Left kidney (tissue), 2 donors: ENCODE results near the gene PFDN4. TPM values are rescaled to one million over a fixed set of nuclear protein-coding genes. Genes with fewer than 3 reads are reported as not detected.

Experiments used
- DNase-seq: peaks from one replicate; pipeline ENCODE4 v3.0.0-alpha.2; 2013
- polyA plus RNA-seq: library from polyadenylated mRNA; unstranded; fragments of 120-200 nt; gene quantifications from one replicate; pipeline ENCODE4 v1.2.1, GENCODE V29; 2013; ENCODE audit not compliant: insufficient read length

Gene PFDN4
- polyA plus RNA-seq, 1 donor: 67.1 TPM

DNA sequence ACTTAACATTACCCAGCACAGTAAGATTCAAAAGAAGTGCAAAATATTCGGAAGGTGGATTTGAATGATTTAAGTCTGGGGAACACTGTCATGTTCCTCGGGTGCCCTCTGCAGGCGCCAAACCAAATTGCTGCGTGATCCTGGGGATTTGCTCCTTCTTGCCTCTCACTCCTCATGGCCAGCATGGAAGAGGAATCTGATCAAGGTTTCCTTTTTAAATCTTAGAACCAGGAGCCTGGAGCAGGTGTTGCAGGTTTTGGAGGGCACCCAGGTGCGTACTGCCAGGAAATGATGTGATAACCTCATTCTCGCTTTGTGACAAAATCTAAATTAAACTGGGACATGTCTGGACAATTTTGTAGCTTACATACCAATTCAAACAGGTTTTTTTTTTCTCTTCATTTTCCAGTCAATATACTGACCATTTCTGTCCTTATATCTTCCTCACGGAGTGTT lies 8.1 kb upstream of the PFDN4 start:
- DNase-seq: peak; percentile 77

GRCh38 chr20:54200487-54201267 lies 7.2 kb upstream of the PFDN4 start:
- no peak for DNase-seq

- DNase-seq: no peak
Measured at GRCh38 chr20:54201268-54201846, 6.5 kb upstream of the PFDN4 start.

GRCh38 chr20:54203281-54203680 lies 4.6 kb upstream of the PFDN4 start:
- DNase-seq: no peak

DNA sequence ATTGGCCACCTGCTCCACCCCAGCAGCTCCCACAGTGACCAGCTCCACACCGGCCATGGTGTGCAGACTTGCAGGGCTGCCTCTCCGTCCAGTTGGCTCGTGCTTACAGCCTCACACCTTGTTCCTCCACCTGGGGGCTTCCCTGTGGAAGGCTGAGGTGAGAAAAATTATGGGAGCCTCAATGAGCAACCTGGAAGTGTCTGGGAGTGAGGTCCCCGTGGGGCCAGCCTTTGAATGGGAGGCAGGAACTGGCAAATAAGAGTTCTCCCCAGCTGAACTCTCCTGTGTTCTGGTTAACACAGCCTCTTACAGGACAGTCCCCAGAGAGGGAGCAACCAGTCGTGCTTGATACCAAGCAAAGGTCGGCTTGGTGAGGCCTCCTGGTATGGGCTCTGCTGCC lies 3.8 kb upstream of the PFDN4 start:
- no peak for DNase-seq

GRCh38 chr20:54204481-54204880 lies 3.4 kb upstream of the PFDN4 start:
- DNase-seq: no peak

DNA sequence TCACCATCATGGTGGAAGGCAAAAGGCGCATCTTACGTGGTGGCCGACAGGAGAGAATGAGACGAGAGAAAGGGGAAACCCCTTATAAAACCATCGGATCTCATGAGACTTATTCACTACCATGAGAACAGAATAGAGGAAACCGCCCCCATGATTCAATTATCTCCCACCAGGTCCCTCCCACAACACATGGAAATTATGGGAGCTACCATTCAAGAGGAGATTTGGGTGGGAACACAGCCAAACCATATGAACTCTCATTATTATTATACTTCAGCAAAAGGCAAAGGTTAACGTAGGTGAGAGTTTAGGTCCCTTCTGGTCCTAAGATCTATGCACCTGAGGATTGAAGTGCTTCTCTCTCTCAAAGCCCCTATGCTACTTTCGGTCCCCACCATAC lies 2.4 kb upstream of the PFDN4 start:
- DNase-seq: no peak

GRCh38 chr20:54207053-54207742 lies 689 bp upstream of the PFDN4 start:
- DNase-seq: no peak

GRCh38 chr20:54208548-54209176 lies 775 bp downstream of the PFDN4 start:
- peak; percentile 31 for DNase-seq

- DNase-seq: no peak
Measured at GRCh38 chr20:54209216-54209813, 1.4 kb downstream of the PFDN4 start.

DNA sequence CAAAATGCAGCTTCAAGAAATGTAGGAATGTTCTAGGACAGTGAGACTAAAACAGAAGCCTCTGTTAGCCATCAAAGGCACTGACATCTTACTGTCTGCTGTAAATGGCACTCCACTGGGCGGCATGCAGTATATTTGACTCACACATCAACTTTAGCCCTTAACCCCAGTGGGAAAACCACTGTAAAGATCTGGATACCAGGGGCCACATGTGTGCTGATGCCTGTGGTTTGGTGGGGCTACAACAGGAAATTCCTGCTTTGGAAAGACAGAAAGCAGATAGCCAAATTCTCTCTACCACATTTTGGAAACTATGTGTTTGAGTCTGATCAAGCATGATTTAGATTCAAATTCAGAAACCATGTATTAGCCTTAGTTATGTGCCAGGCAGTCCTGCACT lies 4.3 kb downstream of the PFDN4 start:
- no peak for DNase-seq

DNA sequence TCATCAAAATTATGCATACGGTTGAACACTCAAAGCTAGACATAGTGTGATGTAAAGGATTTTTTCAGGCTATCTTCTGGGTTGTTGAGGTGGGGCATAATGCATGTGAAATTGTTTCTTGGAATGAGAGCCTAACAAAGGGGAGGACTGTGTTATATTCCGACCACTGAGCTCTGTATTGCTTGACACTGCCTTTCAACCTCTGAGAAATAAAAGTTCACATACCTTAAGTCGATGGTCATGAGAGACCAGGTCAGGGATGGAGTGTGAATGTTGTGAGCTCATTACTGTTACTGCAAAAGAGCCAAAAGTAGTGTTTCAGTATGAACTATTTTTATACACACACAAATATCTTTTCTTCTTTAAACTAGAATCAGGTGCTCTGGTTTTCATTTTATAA lies 5.0 kb downstream of the PFDN4 start:
- no peak for DNase-seq

GRCh38 chr20:54214566-54214965 lies 6.7 kb downstream of the PFDN4 start:
- DNase-seq: no peak

- no peak for DNase-seq
Measured at GRCh38 chr20:54215157-54215789, 7.4 kb downstream of the PFDN4 start.

GRCh38 chr20:54217762-54218161 lies 9.9 kb downstream of the PFDN4 start:
- DNase-seq: no peak

- no peak for DNase-seq
Measured at GRCh38 chr20:54218470-54218869, 10.6 kb downstream of the PFDN4 start.

DNA sequence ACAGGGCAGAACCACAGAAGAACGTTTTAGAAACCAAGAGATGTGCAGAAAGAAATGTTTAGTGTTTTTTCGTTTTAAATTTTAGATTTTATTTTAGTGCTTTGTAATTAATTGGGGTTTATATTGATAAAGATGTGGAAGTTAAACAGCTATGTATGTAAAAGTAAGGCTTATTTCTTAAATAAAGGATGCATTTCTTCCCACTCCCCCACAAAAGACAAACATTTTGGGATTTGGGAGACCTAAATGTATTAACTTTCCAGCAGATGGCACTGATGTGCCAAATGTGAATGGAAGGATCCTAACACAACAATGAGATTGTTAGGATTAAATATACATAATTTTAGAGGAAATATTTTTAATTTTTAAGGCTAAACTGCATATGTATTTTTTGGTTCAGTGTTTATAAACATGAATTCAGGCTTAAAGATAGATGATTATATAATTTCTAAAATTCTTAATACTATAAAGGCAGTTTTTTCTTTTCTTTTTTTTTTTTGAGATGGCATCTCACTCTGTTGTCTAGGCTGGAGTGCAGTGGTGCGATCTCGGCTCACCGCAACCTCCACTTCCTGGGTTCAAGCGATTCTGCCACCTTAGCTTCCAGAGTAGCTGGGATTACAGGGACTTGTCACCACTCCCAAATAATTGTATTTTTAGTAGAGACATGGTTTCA lies 12.0 kb downstream of the PFDN4 start:
- DNase-seq: peak; percentile 52

- DNase-seq: no peak
Measured at GRCh38 chr20:54220722-54221121, 12.8 kb downstream of the PFDN4 start.

DNA sequence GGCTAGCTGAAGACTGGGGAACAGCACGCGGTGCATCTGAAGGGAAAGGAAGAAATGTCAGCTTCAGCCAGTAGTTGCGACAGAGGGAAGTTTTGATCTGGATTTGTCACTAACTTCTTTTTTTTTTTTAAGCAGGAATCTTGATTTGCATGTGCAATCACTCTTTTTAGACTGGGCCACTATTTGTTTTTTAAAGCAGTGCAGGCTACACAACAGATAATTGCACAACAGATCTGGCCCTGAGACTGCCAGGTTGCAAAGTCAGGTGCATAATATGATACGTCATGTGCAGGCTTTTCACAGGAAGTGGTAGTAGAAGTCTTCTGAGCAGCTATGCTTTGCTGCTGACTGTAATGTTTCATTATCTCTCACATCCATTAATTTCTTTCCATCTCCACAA lies 13.5 kb downstream of the PFDN4 start:
- DNase-seq: no peak

GRCh38 chr20:54221996-54222890 lies 14.4 kb downstream of the PFDN4 start:
- no peak for DNase-seq
